ENCODE measurements around the gene THRAP3. TPM values are rescaled to one million over a fixed set of nuclear protein-coding genes. Genes with fewer than 3 reads are reported as not detected.

The THRAP3 gene
- total RNA-seq, 1 donor = 127 TPM

GRCh38 chr1:36304970-36305914 is 81.0 kb downstream of the THRAP3 start:
- H3K9me3 ChIP-seq (ENCODE audit: low read depth, low read length) = no peaks in the 10 kb centered on the region
- H3K27ac ChIP-seq (ENCODE audit: low read depth, low read length) = no peak overlapping the region
- peaks cover 20% of the 10 kb centered on the region for H4K20me1 ChIP-seq (ENCODE audit: insufficient read depth, low read length)
- no peak overlapping the region for H3K4me3 ChIP-seq (ENCODE audit: insufficient read depth, low read length)
- H3K36me3 ChIP-seq (ENCODE audit: insufficient read depth, low read length) = peaks cover 51% of the 10 kb centered on the region
- no peaks in the 10 kb centered on the region for H3K27me3 ChIP-seq (ENCODE audit: insufficient read depth, low read length)
- peaks cover 11% of the 10 kb centered on the region for H3K4me1 ChIP-seq (ENCODE audit: insufficient read depth, low read length)
- TF ChIP-seq CTCF (IDR thresholded peaks at IDR 0.05; ENCODE audit: extremely low read depth, low read depth, low read length) = no peak
- H2AFZ ChIP-seq (ENCODE audit: low read length) = no peak overlapping the region
- H3K79me2 ChIP-seq (ENCODE audit: insufficient read depth, low read length) = no peaks in the 10 kb centered on the region
- peak; percentile 68 for DNase-seq (ENCODE audit: insufficient read length, low spot score, missing footprints)
- H3K4me2 ChIP-seq (ENCODE audit: insufficient read depth, low read length) = no peak overlapping the region

DNA sequence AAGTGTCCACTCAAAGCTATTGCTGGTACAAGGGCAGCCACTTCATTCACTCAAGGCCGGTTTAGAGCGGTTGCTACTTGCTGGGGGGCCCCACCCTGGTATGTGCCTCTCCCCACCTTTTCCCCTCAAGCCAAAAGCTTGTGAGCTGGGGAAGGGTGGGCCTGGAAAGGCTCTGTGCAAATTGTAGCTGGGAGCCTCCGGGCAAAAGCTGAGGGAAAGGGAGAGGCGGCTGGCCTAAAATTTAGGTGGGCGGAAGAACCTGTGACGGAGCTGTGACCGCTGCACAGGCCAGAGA is 81.6 kb downstream of the THRAP3 start:
- no peak for TF ChIP-seq CTCF (IDR thresholded peaks at IDR 0.05; ENCODE audit: extremely low read depth, low read depth, low read length)
- Histone ChIP-seq H3K36me3 (ENCODE audit: insufficient read depth, low read length) (peaks cover 45% of the 10 kb centered on the region), H3K9me3 (ENCODE audit: low read depth, low read length) (no peaks in the 10 kb centered on the region)

GRCh38 chr1:36306210-36306901 is 82.1 kb downstream of the THRAP3 start, which contains the start of gene SH3D21:
Gene SH3D21, plus strand, starts transcription at chr1:36306368. Its CDS starts 53 bp downstream, at chr1:36306421.
- H3K4me1 ChIP-seq (ENCODE audit: insufficient read depth, low read length) = peaks cover 8% of the 10 kb centered on the region
- peaks cover 40% of the 10 kb centered on the region for H3K36me3 ChIP-seq (ENCODE audit: insufficient read depth, low read length)
- no peaks in the 10 kb centered on the region for H3K27me3 ChIP-seq (ENCODE audit: insufficient read depth, low read length)
- peak within 1 kb of the TSS; percentile 51 for H3K27ac ChIP-seq (ENCODE audit: low read depth, low read length)
- H3K9me3 ChIP-seq (ENCODE audit: low read depth, low read length) = no peaks in the 10 kb centered on the region
- H3K4me3 ChIP-seq (ENCODE audit: insufficient read depth, low read length) = peak within 1 kb of the TSS; percentile 82
- H3K79me2 ChIP-seq (ENCODE audit: insufficient read depth, low read length) = no peaks in the 10 kb centered on the region
- peaks cover 13% of the 10 kb centered on the region for H4K20me1 ChIP-seq (ENCODE audit: insufficient read depth, low read length)
- DNase-seq (ENCODE audit: insufficient read length, low spot score, missing footprints) = peak; percentile 86
- peak; percentile 11 for TF ChIP-seq CTCF (IDR thresholded peaks at IDR 0.05; ENCODE audit: extremely low read depth, low read depth, low read length)
- H3K4me2 ChIP-seq (ENCODE audit: insufficient read depth, low read length) = peak within 1 kb of the TSS; percentile 98
- H2AFZ ChIP-seq (ENCODE audit: low read length) = peak within 1 kb of the TSS; percentile 82

More for the DNA sequence above, 81.6 kb downstream of the THRAP3 start:
- Histone ChIP-seq H4K20me1 (ENCODE audit: insufficient read depth, low read length) (peaks cover 14% of the 10 kb centered on the region), H2AFZ (ENCODE audit: low read length) (no peak overlapping the region), H3K4me1 (ENCODE audit: insufficient read depth, low read length) (peaks cover 8% of the 10 kb centered on the region), H3K27ac (ENCODE audit: low read depth, low read length) (no peak overlapping the region), H3K4me2 (ENCODE audit: insufficient read depth, low read length) (peak overlapping the region; percentile 98), H3K27me3 (ENCODE audit: insufficient read depth, low read length) (no peaks in the 10 kb centered on the region), H3K79me2 (ENCODE audit: insufficient read depth, low read length) (no peaks in the 10 kb centered on the region), H3K4me3 (ENCODE audit: insufficient read depth, low read length) (no peak overlapping the region)
- no peak for DNase-seq (ENCODE audit: insufficient read length, low spot score, missing footprints)
